Activated CD8-positive, alpha-beta T cell treated with anti-CD3 and anti-CD28 coated beads for 36 hours (primary cell): ENCODE results near the gene NBDY. TPM values are rescaled to one million over a fixed set of nuclear protein-coding genes. Genes with fewer than 3 reads are reported as not detected.
A peak's percentile ranks its signal among the peaks of the same experiment; 100 is the strongest.

Experiments used
- ATAC-seq: fragments of 200-7000 bp; cut with Tn5 transposase; one replicate; pipeline ENCODE4 v1.10.0; 2021; ENCODE audit warnings: mild to moderate bottlenecking, moderate library complexity
- CTCF ChIA-PET: fragments of 350-600 bp; sonication (Branson Sonifier 250); formaldehyde crosslinking; loops from one replicate; lab custom pipeline; 2021; ENCODE audit warnings: antibody characterized with exemption; lab: Charles Lee
- POLR2A ChIA-PET: fragments of 350-600 bp; sonication (Branson Sonifier 250); formaldehyde crosslinking; loops from one replicate; lab custom pipeline; 2021; ENCODE audit warnings: antibody characterized with exemption; lab: Charles Lee
- DNase-seq: peaks from one replicate; pipeline ENCODE4 v3.0.0-alpha.2; 2020
- H3K27ac Mint-ChIP-seq: one replicate; pipeline ENCODE4 v1.8.0; 2021; ENCODE audit warnings: mild to moderate bottlenecking, mixed read lengths
- H3K27me3 Mint-ChIP-seq: one replicate; pipeline ENCODE4 v1.8.0; 2021; ENCODE audit warnings: mixed read lengths
- H3K36me3 Mint-ChIP-seq: one replicate; pipeline ENCODE4 v1.8.0; 2021; ENCODE audit warnings: low read depth, mixed read lengths
- H3K4me1 Mint-ChIP-seq: one replicate; pipeline ENCODE4 v1.8.0; 2021; ENCODE audit warnings: low read depth, mixed read lengths
- H3K4me3 Mint-ChIP-seq: one replicate; pipeline ENCODE4 v1.8.0; 2021; ENCODE audit warnings: mild to moderate bottlenecking, moderate library complexity, mixed read lengths
- H3K9me3 Mint-ChIP-seq: one replicate; pipeline ENCODE4 v1.8.0; 2021; ENCODE audit warnings: mixed read lengths
- intact Hi-C: fragments of 100-400 bp; cut with micrococcal nuclease; formaldehyde crosslinking; loops from one replicate; pipeline ENCODE4 v1.10.0; 2022
- total RNA-seq, 2 experiments: library from RNA; stranded (reverse); gene quantifications; one replicate each; pipeline ENCODE4 v1.2.3, GENCODE V29; 2021
- TF ChIP-seq, protein P1 (sequence below): fragments of 200-600 bp; IDR thresholded peaks from one replicate; pipeline ENCODE4 v1.8.0; 2022; ENCODE audit warnings: antibody characterized with exemption, mild to moderate bottlenecking

NBDY gene
- total RNA-seq, 2 experiments from 2014 or later, result 31.6 to 36.8 TPM

- H3K27me3 Mint-ChIP-seq, result no peaks in the 10 kb centered on the region
- intact Hi-C loops, result loop anchor here (10.0 kb wide), 1 partner anchor 247 kb away; the partner anchor contains the start of gene UBQLN2
- H3K36me3 Mint-ChIP-seq, result peaks cover 16% of the 10 kb centered on the region
- H3K9me3 Mint-ChIP-seq, result no peaks in the 10 kb centered on the region
- peaks cover 37% of the 10 kb centered on the region for H3K4me1 Mint-ChIP-seq
- ChIA-PET POLR2A (interaction anchor here (0.8 kb wide), 1 partner anchor 781 kb away, joined by 3 read pairs; no protein-coding TSS in a partner anchor), CTCF (no interaction called here)
- TF ChIP-seq, protein P1, sequence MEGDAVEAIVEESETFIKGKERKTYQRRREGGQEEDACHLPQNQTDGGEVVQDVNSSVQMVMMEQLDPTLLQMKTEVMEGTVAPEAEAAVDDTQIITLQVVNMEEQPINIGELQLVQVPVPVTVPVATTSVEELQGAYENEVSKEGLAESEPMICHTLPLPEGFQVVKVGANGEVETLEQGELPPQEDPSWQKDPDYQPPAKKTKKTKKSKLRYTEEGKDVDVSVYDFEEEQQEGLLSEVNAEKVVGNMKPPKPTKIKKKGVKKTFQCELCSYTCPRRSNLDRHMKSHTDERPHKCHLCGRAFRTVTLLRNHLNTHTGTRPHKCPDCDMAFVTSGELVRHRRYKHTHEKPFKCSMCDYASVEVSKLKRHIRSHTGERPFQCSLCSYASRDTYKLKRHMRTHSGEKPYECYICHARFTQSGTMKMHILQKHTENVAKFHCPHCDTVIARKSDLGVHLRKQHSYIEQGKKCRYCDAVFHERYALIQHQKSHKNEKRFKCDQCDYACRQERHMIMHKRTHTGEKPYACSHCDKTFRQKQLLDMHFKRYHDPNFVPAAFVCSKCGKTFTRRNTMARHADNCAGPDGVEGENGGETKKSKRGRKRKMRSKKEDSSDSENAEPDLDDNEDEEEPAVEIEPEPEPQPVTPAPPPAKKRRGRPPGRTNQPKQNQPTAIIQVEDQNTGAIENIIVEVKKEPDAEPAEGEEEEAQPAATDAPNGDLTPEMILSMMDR, result no peak
- peak overlapping the region; percentile 15 for H3K27ac Mint-ChIP-seq
- no peak for DNase-seq
- no peak overlapping the region for H3K4me3 Mint-ChIP-seq
- no peak for ATAC-seq
Measured at GRCh38 chrX:56811599-56811998, 82.6 kb downstream of the NBDY start.

- intact Hi-C loops, result loop anchor here (10.0 kb wide), 1 partner anchor 248 kb away; the partner anchor contains the start of gene UBQLN2
- CTCF ChIA-PET, result interaction anchor here (0.7 kb wide), 1 partner anchor 51 kb away, joined by 3 read pairs; no protein-coding TSS in a partner anchor
- H3K27ac Mint-ChIP-seq, result peak overlapping the region; percentile 97
- no peaks in the 10 kb centered on the region for H3K27me3 Mint-ChIP-seq
- ATAC-seq (peak; percentile 77), DNase-seq (peak; percentile 42)
- H3K9me3 Mint-ChIP-seq, result no peaks in the 10 kb centered on the region
- peak overlapping the region; percentile 78 for H3K4me3 Mint-ChIP-seq
- POLR2A ChIA-PET, result interaction anchor here (0.8 kb wide), 1 partner anchor 780 kb away, joined by 3 read pairs; no protein-coding TSS in a partner anchor
- H3K36me3 Mint-ChIP-seq, result peaks cover 19% of the 10 kb centered on the region
- H3K4me1 Mint-ChIP-seq, result peaks cover 37% of the 10 kb centered on the region
- TF ChIP-seq, protein P1, result no peak
Measured at GRCh38 chrX:56812515-56813105, 83.6 kb downstream of the NBDY start.

DNA sequence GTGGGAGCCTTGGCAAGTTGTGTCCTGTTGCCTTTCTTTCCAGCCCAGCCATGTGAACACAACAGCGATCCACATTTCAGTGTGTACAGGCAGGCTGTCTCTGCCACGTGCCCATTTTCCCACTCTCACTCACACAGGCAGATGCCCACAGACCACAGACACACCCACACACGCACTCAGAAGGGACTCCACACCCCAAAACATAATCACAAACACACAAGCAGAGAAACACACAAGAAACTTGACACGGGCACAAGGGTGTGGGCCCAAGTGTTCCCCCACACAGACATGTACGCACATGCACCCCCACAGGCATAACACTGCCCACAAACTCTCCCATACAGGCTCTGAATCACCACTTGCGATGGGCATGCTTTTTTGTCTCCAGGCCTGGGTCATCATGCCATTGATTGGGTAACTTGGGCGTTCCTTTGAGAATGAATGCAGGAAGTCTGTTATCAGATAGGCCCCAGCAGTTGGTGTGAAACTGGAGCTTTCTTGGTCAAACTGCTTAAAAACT lies 84.3 kb downstream of the NBDY start:
- TF ChIP-seq, protein P1, result no peak
- ChIA-PET CTCF (no interaction called here), POLR2A (no interaction called here)
- DNase-seq, result peak; percentile 69
- H3K27me3 Mint-ChIP-seq, result no peaks in the 10 kb centered on the region
- peak; percentile 80 for ATAC-seq
- H3K9me3 Mint-ChIP-seq, result no peaks in the 10 kb centered on the region
- H3K36me3 Mint-ChIP-seq, result peaks cover 19% of the 10 kb centered on the region
- H3K27ac Mint-ChIP-seq, result peak overlapping the region; percentile 97
- peak overlapping the region; percentile 78 for H3K4me3 Mint-ChIP-seq
- intact Hi-C loops, result loop anchor here (10.0 kb wide), 1 partner anchor 249 kb away; the partner anchor contains the start of gene UBQLN2
- H3K4me1 Mint-ChIP-seq, result peaks cover 37% of the 10 kb centered on the region

- Mint-ChIP-seq H3K27ac (no peak overlapping the region), H3K9me3 (no peaks in the 10 kb centered on the region), H3K4me3 (no peak overlapping the region), H3K4me1 (peaks cover 22% of the 10 kb centered on the region), H3K36me3 (peaks cover 12% of the 10 kb centered on the region), H3K27me3 (no peaks in the 10 kb centered on the region)
- CTCF ChIA-PET, result no interaction called here
- ATAC-seq (no peak), DNase-seq (no peak)
- POLR2A ChIA-PET, result no interaction called here
- intact Hi-C loops, result loop anchor here (10.0 kb wide), 1 partner anchor 252 kb away; the partner anchor contains the start of gene UBQLN2
- TF ChIP-seq, protein P1, result no peak
Measured at GRCh38 chrX:56817179-56817578, 88.1 kb downstream of the NBDY start.

- POLR2A ChIA-PET, result no interaction called here
- CTCF ChIA-PET, result no interaction called here
- no peak for ATAC-seq
- no peak overlapping the region for H3K4me3 Mint-ChIP-seq
- H3K36me3 Mint-ChIP-seq, result no peaks in the 10 kb centered on the region
- H3K27me3 Mint-ChIP-seq, result no peaks in the 10 kb centered on the region
- DNase-seq, result no peak
- H3K4me1 Mint-ChIP-seq, result no peaks in the 10 kb centered on the region
- H3K27ac Mint-ChIP-seq, result no peak overlapping the region
- TF ChIP-seq, protein P1, result no peak
- H3K9me3 Mint-ChIP-seq, result no peaks in the 10 kb centered on the region
- intact Hi-C loops, result no loop called here
Measured at GRCh38 chrX:56826020-56826419, 97.0 kb downstream of the NBDY start.
